GM21367 (cell line): Measurements from ENCODE around the gene NKD1.

Experiments used
- ATAC-seq: cut with Tn5 transposase; IDR thresholded peaks from one replicate; pipeline ENCODE4 v1.9.1; 2021; ENCODE audit not compliant: unreplicated experiment

NKD1 gene

DNA sequence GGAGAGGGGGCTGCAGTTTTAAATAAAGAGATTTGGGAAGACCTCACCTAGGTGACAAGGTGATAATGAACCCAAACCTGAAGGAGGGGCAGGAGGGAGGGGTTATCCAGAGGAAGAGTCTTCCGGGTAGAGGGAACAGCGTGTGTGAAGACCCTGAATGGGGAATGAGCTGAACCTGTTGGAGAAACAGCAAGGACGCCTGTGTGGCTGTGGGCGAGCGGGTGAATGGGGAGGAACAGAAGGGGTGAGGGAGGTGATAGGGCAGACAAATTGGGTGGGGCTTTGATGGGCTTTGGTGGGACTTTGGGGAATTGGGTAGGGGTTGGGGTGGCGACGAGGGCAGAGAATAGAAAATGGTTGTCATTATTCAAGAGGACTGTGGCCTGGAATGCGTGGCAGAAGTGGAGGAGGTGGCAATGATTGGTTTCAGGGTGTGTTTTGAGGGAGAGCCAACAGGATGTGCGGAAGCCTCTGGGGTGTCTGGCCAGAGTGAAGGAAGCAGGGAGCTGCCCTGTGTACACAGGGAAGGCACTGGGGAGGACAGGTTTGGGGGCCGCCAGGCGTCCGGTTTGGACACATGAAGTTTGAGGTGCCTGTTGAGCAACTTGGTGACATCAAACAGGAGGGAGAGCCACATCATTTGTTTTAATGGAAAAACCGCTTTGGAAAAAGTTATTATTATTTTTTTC lies 48.7 kb downstream of the NKD1 start:
- no peak for ATAC-seq

DNA sequence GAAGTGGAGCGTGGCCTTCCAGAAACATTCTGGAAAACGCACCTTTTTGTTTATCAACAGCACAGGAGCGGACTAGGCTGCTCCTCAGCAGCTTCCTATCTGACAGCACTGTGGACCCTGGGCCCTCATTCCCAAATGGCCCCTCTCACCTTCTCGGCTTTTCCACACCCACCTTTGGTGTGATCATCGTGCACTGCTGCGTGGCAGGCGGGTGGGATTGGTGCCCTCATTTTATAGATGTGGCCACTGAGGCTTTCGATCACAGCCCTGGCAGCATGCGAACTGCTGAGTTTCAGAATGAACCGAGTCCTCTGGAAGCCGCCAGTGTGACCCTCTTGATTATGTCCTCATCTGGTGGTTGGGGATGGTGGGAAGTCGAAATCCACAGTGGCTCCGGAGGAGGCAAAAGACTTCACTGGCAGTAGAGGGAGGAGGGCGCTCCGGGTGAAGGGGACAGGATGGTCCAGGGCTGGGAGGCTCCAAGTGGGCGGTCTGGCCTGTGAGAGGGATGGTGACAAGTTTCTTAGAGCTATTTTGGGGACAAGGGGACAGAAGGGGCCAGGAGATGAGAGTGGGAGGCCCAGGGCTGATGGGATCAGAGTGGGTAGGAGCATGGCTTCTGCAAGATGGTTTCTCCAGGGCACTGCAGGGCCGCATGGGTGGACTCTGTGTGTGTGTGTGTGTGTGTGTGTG lies 49.5 kb downstream of the NKD1 start:
- no peak for ATAC-seq

DNA sequence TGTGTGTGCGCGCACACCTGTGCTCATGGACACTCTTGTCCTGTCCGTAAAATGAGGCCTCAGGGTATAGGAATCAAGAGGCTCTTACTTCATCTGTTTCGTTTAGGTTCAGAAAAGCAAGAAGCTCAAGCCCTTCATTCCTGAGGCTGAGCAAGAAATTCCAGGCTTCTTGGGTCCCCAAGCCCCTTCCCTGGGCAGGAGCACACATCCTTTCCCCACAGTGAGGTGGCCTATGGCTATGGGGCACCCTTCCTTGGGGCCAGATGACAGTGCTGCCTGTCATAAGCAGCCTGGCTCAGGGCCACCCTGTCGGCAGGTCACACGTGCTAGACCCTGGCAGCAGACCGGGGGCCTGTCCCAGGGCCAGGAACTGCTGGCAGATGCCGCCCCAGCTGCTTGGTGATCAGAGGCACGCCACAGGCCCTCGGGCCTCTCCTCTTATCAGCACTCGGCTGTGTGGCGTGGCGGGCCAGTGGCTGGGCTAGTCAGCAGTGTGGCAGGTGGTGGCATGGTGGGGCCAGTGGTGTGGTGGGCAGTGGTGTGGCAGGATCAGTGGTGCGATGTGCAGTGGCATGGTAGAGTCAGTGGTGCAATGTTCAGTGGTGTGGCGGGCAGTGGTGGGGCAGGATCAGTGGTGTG lies 50.2 kb downstream of the NKD1 start:
- ATAC-seq: no peak

DNA sequence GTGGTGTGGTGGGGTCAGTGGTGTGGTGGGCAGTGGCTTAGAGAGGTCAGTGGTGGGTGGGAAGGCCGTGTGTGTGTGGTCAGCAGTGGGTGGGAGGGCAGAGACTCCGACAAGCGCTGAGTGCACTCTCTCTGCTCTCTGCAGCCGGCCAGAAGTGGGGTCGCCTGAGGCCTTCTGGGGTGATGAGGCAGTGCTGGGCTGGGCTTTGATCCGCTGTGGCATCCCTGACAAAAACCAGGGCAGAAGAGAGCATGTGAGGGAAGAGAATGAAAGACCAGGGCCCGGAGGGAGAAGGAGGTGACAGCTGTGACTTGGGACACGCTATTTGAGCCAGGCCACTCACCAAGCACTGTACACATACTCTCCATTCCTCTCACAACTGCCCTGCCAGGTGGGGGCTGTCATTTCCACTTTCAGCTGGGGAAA lies 50.8 kb downstream of the NKD1 start:
- no peak for ATAC-seq

DNA sequence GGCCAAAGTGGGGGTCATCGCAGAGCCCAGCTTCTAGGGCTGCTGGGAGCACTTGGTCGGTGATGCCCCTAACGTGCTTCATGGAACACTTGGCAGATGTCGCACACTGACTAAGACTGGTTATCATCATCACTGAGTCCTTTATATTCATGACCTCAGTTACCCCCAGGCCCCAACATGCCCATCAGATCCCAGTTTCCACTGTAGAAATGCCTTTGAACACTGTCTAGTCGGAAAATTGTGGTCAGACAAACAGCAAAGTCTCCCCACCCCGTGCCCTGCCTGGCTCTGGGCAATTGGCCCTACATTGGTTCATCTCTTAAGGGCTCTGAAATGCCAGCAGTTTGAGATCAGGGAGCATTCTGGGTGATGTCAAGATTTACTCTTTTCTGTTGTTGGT lies 51.3 kb downstream of the NKD1 start:
- no peak for ATAC-seq

DNA sequence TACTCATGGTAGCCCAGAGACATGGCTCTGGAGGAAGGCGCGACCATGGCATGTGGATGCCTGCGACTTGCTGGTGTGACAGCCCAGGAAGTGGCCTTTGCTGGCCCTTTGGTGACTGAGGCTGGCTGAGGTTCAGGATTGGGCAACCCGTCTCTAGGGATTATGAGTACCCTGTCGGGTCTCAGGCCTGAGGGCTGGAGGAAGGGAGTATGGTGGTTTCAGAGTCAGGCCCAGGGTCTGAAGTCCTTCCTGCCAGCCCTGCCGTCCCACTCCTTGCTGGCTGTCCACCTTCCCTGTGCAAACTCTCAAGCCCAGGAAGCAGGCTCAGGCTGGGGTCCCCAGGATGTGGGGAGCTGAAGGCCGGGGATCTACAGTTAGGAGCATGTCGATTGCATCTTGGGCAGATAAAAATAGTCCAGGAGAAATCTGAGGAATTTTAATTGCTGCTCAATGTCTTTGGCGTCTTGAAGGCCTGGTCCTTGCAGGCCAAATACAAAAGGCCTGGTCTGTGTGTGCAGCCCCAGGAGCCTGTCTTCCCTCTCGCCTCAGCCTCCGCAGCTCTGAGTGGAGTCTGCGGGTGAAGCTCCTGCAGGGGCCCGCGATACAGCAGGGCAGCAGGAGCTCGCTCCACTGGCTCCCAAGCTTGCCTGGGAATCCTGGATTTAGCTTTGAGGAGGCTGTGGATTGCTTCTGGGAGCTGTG lies 52.5 kb downstream of the NKD1 start:
- ATAC-seq: no peak

DNA sequence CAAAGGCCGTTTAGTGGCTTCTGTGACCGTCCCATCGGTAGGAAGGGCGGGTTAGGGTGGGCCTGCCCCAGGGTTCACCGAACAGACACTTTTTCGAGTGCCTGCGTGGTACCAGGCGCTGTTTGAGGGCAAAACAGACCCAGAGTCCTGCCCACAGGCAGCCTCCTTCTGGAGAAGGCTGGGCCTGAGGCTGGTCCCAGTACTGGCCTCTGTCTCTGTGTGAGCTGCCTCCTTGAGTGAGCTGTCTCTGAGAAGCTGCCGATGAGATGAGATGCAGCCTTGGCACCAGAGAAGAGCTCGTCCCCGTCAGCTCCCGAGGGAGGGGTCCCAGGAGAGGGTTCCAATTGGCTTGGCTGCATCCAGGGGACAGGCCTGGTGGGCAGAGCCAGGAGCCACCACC lies 53.1 kb downstream of the NKD1 start:
- ATAC-seq: no peak

DNA sequence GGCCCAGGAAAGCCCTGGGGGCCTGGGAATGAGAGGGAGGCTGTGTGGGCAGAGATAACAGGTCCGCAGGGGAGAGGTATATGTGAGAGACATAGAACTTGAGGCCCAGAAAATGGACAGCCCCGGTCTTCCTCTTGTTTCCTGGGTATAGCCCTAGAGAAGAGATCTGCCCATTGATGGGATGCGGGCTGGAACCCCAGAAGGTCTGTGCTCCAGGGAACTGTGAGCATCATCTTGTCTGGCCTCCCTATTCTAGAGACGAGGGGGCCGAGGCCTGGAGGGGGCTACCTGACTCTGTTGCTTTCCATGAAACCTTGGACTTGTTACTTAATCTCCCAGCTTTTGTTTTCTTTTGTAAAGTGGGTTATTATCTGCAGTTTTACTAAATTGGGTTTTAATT lies 53.9 kb downstream of the NKD1 start:
- no peak for ATAC-seq

DNA sequence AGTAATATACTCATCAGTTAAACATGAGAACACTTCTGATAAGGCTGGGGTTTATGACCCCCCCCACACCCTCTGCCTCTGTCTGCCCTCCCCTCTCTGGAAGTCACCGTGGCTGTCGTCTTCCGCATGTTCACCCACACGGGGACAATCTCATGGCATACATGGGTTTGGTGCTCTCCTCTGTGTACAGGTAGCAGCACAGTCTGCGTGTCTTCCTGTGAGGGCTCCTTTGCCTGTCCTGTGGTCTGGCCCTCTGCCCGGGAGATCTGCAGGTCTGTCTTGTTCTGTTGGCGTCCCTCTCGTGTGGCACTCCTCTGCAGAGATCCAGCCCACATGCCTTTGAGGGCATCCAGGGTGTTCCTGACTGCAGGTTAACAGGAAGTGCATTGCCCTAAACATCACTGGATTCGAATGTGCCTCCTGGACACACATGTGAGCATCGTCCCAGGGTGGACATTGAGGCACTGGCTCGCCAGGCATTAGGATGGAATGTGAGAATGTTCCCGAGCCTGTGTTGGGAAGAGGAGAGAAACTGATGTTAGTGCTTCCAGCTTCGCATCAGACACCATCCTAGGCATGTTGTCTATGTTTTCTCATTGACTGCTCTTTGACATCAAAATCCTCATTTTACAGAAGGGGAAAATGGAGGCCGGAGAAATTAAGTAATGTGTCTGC lies 54.5 kb downstream of the NKD1 start:
- ATAC-seq: no peak

DNA sequence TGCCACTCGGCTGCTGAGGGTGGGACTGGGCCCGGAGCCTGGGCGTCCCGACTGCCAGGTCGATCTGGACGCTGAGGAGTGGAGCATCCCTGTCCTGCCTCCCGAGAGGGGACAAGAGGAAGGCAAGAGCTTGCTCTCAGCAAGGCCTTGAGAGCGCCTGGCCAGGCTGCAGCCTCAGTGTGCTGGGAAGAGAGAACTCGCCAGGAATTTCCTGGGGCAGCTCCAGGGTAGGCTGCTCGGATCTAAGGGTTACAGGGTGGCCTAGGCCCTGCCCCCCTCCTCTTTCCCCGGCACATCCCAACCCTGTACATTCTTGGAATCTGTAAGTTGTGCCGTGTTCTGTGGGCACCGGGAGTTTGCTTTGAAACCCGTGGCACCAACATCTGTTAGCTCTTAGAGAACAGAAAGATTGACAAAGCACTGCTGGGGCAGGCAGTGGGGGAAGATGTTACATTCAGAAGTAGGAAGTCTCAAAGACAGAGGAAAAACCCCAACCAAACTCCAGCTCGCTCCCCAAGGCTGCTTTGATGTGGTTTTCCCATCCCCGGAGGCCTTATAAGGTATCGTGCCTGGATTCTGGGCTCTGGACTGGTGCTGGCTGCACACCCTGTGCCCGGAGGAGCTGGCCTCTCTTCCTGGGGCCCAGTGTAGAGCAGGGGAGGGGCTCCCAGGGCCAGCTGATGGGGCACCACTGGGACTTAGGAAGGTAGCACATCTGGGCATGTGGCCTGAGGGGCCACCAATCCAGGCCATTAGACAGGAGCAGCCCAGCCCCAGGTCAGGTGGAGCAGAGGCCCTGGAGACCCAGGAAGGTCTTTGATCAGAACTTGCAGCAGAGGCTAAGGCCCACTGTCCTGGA lies 55.2 kb downstream of the NKD1 start:
- ATAC-seq: no peak

DNA sequence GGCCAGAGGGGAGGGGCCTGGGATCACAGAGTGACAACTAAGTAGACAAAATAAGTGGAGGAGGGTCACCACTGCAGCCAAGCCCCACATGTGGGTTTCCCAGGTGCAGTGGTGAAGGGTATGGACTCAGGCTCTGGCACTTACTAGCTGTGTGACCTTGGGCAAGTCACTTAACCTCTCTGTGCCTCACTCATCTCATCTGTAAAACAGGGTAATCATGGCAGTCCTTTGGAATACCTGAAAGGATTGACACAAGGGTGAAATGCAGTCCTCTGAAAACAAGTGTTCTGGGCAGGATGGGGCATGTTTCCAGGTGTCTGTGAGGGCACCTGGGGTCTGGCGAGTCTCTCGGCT lies 55.8 kb downstream of the NKD1 start:
- no peak for ATAC-seq

DNA sequence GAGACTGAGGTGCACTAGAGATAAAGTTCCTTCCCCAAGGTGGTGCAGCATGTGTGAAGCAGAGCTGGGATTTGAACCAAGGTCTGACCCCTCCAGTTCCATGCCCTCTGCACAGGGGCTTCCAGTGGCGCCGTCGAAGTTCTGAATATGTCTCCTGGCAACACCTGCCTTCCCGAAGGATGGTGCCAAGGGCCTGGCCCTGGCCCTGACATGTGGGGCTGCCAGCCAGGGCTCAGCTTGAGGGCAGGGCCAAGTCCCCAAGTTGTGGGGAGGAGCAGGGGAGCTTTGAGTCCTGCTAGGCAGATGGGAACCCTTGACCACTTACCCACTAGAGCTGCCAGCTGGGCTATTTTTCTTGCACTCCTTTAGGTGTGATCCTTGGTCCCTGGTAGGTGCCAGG lies 56.4 kb downstream of the NKD1 start:
- no peak for ATAC-seq

DNA sequence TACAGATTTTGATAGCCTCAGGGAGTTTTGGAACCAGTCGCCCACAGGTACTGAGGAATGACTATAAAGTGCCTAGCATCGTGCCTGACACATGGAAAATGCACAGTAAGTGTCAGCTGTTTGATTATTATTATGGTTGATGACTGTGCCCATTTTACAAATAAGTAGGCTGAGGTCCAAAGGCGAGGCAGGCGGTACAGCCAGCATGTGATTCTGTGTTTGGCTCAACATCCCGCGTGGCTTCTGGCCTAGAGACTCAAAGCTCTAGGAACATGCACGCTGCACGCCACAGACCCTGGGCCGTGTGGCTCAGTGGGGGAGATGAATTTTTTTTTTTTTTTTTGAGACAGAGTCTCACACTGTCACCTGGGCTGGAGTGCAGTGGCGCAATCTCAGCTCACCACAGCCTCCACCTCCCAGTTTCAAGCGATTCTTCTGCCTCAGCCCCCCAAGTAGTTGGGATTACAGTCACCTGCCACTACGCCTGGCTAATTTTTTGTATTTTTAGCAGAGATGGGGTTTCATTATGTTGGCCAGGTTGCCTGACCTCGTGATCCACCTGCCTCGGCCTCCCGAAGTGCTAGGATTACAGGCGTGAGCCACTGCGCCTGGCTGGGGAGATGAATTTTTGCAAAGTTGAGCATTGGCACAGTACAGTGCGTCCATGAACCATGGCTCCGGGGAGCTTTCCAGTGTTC lies 57.7 kb downstream of the NKD1 start:
- no peak for ATAC-seq

DNA sequence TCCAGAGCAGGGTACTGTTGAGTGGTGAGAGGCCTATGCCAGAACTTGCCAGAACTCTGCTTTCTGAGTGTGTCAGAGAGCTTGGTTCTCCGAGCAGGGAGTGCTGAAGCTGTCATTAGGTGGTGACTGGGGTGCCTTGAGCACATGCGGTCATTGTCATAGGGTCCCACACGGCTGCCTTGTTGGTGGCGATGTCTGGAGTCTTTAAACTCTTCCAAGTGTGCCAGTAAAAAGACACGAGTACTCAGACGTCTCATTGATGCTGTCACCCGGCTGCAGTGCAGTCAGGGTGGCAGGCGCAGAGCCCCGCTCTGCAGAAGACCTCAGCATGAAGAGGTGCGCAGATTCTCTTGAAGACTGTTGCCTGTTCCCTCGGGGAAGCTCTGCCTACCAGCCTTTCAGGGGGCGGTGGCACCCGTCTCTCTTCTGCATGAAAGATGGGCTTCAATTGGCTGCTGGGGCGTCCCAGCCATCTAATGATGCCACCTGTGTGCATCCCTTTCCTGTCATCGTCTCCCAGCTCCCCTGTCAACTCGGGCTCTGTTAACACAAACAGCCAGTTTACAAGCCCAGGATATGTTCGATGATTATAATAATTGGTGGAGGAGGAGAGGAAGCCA lies 58.3 kb downstream of the NKD1 start:
- no peak for ATAC-seq

DNA sequence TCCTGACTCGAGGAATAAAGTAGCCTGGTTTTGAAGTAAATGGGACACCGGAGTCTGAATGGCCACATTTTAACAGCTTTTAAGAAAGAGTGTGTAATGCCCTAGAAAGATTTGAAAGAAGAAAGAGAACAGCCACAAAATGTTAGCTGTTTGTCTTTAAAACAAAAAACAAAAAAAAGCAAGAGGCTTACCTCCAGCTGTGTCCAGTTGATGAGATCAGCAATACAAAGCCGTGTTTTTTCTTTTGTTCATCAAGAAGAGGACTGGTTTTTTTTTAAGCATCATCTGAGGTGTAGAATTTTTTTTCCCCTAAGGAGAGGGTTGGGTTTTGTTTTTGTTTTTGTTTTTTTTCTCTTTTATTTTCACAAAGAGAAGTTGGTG lies 58.8 kb downstream of the NKD1 start:
- ATAC-seq: no peak

DNA sequence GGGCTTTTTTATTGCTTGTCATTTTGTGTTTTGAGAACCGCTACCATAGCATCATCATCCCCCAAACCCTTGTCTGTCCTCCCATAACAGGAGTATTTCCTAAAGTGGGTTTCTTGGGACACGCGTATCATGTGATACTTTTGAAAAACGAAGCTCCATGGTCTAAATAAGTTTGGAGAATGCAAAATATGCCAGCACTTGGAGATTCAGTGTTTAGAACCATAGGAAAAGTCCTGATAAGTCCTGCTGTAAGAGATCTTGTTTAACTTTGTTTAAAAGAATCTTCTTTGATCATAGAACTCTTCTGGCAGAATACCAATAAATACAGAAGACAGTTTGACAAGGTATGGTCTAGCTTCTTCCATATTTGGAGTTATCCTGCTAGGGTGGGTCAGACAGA lies 59.3 kb downstream of the NKD1 start:
- ATAC-seq: no peak

DNA sequence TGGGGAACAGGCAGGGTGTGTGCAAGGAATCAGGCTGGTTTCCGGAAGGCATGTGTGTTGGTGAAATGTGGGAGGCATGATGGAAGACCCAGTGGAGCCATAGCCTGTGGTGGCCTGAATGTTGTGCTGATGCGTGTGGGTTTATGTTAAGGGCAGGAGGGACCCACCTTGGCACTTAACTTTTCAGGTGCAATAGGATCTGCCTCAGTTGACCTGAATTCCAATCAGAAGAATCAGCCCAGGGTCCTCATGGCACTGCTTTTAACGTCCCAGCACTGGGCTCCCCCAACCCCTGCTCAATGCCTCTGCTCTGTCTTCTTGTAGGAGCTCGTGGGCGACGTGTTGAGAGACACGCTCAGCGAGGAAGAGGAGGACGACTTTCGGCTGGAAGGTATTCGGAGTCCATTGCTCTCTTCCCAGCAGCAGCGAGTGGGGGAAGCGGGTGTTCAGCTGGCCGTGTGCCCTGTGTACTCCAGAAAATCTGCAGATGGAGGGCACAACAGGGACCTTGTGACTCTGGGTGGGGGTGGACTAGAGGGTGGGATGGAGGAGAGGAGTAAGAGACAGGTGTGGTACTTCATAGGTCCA lies 59.9 kb downstream of the NKD1 start:
- no peak for ATAC-seq

DNA sequence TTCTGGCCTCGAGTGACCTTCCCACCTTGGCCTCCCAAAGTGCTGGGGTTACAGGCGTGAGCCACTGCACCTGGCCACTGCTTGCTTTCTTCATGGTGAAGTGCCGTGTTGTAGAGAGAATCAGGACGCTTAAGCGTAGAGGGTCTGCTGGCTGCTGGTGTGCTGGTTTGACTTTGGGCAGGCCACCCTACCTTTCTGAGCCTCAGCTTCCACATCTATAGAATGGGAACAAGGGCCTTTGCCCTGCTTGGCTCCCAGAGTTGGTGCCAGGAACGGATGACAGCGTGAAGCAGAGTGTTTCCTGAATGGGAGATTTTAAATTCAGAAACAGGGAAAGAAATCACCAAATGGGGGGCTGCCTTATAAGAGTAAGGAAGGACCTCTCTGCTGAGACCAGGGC lies 60.9 kb downstream of the NKD1 start:
- ATAC-seq: no peak

DNA sequence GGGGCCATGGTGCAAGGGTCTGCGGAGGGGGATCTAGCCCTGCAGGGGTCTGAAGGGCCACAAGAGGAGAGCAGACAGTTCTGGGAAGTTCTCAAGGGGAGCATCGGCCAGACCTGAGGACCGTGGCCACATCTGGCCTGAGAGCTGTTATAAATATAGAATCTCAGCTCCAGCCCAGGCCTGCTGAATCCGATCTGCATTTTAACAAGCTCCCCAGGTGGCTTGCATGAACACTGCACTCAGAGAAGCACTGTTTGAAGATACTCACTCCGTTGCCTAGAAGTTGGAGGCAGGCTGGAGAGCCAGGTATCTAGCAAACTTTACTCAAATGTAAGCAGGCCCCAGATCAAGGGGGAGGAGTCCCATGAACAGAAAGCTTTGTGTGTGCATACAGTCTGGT lies 61.3 kb downstream of the NKD1 start:
- no peak for ATAC-seq
